HG03342 (cell line): ENCODE results near the gene ZBED4.

ENCODE experiments used
- ATAC-seq: cut with Tn5 transposase; IDR thresholded peaks from one replicate; pipeline ENCODE4 v1.9.1; 2021; ENCODE audit warnings: mild to moderate bottlenecking, moderate library complexity; ENCODE audit not compliant: unreplicated experiment

Gene ZBED4

DNA sequence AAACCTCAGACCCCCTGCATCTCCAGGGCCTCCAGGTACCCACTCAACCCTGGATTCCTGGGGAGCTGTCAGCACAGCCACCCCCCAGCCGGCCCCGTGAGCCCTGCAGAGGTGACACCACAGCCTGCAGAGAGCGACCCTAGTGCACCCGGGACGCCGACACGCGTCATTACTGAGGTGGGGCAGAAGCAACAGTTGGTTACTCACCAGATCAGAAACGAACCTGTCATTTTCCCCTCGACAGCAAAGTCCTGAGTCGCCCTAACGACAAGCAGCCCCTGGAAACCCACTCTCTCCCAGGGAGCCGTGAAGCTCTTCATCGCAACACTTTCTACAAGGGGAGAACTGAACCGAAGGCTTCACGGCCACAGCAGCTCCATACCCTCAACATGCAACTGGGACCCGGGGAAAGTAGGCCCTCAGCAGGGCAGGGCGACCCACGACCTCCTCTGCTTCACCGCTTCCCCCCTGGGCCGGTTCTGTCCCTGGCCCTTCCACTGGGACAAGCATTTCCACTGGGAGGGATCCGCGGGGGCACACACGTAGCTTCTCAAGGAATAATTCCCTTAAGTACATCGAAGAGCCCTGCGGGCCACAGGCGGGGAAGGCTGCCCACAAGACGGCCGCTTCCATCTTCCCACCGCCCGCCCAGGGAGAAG, 27.6 kb upstream of the ZBED4 start:
- ATAC-seq, result no peak

DNA sequence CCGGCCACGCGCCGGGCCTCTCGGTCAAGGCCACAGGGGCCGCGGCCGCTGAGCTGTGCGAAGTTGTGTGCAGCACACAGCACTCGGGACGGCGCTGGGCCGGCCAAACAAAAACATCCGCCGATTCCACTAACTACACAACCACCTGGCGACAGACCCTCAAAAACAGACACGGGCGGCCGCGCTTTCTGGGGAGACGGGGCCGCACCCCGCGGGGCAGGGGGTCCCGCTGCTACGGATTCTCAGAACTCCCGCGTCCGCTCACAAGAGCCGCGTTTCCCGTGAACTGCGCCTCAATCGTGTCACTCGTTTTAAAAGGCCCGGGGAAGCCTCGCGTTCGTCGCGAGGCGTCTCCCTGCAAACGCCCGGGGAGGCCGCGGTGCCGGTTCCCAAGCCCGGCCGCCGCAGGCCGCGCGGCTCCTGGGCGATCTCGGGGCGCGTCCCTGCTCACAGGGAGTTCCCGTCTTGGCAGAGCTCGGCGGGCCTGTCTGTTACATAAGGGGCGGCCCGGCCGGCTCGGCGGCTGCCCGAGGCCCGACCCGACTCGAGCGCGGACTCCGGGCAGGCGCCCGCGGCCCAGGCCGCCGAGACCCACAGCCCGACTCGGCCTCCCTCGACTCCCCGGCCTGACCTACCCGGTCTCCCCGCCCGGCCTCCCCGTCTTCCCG, 26.9 kb upstream of the ZBED4 start:
- ATAC-seq, result no peak

- ATAC-seq, result no peak
Observed at GRCh38 chr22:49827271-49827852, 26.3 kb upstream of the ZBED4 start.

DNA sequence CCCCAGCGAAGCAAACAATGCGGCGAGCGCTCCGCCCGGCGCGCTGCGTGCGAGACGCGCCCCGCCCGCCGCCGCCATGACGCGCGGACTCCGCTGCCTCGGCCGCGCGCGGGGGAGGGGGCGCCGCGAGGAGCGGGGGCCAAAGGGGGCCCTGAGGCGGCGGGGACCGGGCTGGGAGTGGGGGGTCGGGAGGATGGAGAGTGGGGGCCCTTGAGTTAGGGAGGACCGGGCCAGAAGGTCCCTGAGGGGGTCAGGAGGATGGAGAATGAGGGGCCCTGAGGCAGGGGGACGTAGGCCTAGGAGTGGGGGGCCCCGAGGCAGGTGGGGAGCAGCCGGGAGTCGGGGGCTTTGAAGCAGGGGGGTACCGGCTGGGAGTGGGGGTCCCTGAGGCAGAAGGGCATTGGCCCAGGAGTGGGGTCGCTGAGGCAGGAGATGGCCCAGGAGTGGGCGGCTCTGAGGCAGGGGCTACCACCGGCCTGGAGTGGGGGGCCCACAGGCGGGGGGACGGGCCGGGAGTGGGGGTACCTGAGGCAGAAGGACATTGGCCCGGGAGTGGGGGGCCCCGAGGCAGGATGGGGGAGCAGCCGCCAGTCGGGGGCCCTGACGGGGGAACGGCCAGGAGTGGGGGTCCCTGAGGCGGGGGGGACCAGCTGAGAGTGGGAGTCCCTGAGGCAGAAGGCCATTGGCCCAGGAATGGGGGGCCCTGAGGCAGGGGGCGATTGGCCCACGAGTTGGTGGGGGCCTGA, 25.6 kb upstream of the ZBED4 start, which contains the start of gene BRD1:
TSS of gene BRD1 (minus strand) at position 21 of the 746 bp plus-strand sequence. CDS start 3,556 bp downstream, outside the sequence.
- ATAC-seq, result no peak

GRCh38 chr22:49828599-49828965, 25.1 kb upstream of the ZBED4 start:
- no peak for ATAC-seq

DNA sequence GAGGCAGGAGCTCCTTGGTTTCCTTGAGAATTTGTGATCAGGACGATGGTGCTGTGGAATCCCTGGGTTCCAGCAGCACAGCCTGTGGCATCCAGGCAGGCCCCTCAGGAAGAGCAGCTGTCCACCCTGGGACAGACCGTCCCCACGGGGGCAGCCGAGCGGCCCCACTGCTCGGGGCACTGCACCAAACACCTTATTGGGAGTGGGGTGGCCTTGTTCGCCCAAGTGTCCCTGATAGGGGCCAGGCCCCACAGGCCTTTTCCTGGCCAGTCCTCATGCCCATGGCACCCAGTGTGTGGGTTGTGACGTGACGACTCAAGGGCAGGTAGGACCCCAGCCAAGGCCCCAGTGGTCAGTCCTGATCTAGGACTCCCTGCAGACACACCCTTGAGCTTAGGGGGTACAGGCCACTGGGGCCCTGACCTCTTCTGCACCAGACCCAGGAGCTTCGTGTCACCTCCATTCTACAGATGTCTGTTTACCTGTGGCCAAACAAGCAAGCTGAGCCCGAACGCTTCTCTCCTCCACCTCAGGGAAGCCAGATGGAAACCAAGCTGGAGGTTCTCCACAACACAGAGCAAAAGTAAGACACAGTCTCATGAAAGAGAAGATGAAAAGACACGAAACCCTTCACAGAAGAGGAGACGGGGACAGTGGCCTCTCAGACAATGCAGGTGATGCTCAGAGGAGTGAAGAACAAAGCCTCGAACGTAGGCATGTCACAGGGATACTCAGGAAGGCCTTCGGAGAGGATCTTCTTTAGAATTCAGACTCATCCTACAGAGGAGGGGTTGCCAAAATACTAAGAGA, 24.4 kb upstream of the ZBED4 start:
- ATAC-seq, result no peak

DNA sequence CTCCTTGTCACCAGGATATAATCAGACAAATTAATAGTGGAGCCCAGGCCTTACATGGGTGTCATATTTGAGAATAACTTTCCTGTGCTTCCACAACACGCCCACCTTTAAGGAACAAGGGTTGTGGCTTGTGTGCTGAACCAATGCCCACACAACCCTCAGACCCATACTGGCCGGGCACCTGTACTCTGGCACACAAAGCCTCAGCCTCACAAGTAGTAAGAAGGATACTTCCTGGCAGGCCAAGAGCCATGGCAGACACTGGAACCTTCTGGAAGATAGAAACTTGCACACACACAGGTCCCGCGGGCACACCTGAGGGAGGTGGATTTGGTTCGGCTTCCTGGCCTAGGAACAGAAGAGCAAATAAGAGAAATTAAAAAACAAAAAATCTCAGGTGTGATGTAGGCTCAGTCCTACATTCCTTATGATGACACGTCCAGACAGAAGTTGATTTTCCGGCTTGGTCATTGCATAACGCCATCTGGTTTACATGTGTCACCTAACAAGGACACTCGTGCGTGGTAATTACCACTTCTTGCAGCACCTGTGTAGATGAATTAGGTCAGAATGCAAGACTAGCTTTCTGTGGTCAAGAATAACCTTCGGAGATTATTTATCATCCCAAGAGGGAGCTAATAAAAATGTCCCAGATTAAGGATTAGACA, 20.2 kb upstream of the ZBED4 start:
- ATAC-seq, result no peak

DNA sequence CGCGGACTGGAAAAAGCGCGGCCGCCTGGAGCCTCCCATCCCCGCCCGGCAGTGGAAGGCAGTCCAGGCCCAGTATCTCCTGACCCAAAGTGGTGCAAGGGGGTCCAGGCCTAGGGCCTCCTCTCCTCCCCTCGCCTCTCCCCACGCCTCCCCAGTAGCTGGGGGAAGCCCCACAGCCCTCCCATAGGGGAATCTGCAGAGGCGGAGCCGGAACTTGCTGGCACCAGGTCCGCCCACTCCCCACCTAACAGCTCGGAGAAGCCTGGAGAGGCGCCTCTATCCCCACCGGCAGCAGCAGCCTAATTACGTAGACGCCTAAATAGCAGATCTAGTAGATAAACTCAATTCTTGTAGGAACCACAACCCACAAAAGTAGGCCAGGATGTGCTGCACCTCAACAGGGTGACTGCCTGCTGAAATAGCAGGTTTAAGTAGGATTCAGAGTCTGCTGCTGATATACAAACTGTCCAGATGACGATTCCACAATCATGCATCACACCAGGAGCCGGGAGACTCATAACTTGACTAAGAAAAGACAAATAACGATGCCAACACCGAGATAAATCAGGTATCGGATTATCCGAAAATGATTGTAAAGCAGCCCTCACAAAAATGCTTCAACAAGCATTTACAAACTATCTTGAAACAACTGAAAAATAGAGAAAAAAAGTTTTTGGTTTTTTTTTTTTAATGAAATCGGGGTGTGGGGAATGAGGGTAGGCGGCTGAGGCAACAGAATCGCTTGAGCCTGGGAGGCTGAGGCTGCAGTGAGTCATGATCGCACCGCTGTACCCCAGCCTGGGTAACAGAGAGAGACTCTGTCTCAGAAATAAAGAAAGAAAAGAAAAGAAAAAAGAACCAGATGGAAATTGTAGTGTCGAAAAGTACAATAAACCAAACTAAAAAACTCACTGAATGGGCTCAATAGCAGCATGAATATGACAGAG, 14.6 kb upstream of the ZBED4 start:
- ATAC-seq, result no peak

DNA sequence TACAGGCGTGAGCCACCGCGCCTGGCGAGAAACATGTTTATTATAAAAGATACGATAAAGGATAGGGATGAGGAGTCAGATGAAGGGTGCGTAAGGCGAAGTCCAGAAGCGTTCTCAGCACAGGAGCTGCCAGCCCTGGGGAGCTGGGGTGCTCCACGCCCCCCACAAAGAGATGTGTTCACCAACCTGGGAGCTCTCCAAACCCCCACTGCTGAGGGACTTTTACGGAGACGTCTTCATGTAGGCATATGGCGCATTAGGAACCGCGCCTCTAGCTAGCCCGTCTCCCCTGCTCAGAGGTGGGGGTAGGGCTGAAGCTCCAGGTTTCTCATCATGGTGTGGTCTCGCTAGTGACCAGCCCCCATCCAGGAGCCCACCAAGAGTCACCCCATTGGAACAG, 8.4 kb upstream of the ZBED4 start:
- ATAC-seq, result no peak

DNA sequence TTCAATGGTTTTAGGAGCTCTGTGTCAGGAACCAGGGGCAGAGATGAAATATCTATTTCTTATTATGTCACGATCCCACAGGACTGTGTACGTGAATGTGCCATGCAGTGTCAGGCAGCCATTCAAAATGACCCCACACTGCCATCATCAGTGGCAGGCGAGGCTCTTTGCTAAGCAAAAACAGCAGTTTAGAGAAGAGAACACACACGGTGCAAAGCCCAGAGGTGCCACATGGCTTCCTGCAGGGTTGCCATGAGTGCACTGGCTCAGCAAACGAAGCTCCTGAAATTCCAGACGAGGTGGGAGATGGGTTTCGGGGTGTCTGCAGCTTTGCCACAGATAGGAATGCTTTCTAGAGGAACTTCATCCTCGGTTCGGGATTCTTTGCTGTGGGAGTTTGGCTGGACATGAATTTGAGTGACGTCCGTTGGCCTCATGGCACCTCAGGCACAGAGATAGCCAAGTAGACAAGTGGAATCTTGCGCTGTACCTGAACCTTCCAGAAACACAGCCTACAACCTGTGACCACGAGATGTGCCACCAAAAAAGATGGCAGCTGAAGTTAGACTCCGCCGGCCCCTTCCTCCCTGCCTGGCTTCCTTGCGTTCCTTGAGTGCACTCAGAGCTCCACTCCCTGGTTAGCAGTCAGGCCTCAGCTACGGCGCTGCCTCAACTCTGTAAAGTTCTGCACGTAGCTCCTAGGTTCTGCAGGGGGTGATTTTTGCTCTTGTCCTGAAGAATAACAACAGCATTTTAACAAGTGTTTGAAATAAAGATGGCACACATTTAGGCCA, 7.8 kb upstream of the ZBED4 start:
- no peak for ATAC-seq

GRCh38 chr22:49847751-49848689, 5.6 kb upstream of the ZBED4 start:
- no peak for ATAC-seq

DNA sequence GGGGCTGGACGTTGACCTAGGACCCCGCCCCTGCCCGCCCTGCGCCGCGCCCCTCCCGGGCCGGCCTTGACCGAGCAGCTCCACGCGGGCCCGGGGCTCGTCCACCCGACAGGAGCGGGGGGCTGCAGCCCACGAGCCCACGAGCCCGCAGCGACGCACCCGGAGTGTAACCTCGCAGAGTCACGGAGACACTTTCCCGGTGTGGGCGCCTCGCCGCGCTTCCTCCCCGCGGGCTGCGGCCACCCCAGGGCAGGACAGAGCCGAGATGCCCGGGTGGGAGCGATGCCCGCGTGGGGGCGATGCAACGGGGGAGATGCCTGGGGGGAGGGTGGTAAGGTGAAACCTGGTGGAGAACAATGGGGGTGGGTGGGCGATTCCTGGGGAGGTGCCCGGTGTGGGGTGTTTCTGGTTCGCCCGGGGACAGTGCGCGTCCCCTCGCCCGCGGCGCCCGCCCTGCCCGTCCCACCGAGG, 4.9 kb upstream of the ZBED4 start:
- no peak for ATAC-seq

GRCh38 chr22:49849161-49850020, 4.3 kb upstream of the ZBED4 start:
- ATAC-seq, result no peak

- no peak for ATAC-seq
Observed at GRCh38 chr22:49850021-49850911, 3.4 kb upstream of the ZBED4 start.
